ENCODE results near the gene ZBTB46.

ZBTB46 gene

GRCh38 chr20:63810730-63811490, 20.2 kb downstream of the ZBTB46 start:
- DNase-seq (ENCODE audit: insufficient read length, low spot score): no peak
- TF ChIP-seq CTCF (IDR thresholded peaks at IDR 0.05; ENCODE audit: insufficient read depth, missing control alignments): no peak

GRCh38 chr20:63809856-63810255, 21.2 kb downstream of the ZBTB46 start:
- DNase-seq (ENCODE audit: insufficient read length, low spot score) (no peak), FAIRE-seq (no peak)
- no peak for TF ChIP-seq CTCF (IDR thresholded peaks at IDR 0.05; ENCODE audit: insufficient read depth, missing control alignments)

More at GRCh38 chr20:63810730-63811490, 20.2 kb downstream of the ZBTB46 start:
- FAIRE-seq: no peak

GRCh38 chr20:63808964-63809674, 21.9 kb downstream of the ZBTB46 start:
- DNase-seq (ENCODE audit: insufficient read length, low spot score) (no peak), FAIRE-seq (no peak)
- no peak for TF ChIP-seq CTCF (IDR thresholded peaks at IDR 0.05; ENCODE audit: insufficient read depth, missing control alignments)

GRCh38 chr20:63808145-63808724, 22.8 kb downstream of the ZBTB46 start:
- DNase-seq (ENCODE audit: insufficient read length, low spot score) (no peak), FAIRE-seq (no peak)
- TF ChIP-seq CTCF (IDR thresholded peaks at IDR 0.05; ENCODE audit: insufficient read depth, missing control alignments): no peak

DNA sequence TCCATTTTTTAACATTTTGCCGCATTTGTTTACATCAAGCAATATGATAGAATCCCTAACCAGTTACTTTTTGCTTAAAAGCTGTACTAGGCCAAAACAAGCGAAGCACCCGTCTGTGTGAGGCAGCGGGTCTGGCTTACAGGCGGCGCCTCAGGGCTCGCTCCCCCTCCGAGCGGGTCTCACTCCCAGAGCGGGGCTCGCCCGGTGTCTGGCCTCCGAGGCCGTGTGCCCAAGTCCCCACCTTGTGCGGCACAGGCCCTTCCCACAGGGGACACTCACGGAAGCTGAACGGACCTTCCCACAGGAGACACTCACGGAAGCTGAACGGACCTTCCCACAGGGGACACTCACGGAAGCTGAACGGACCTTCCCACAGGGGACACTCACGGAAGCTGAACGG, 23.4 kb downstream of the ZBTB46 start:
- FAIRE-seq (no peak), DNase-seq (ENCODE audit: insufficient read length, low spot score) (no peak)
- TF ChIP-seq CTCF (IDR thresholded peaks at IDR 0.05; ENCODE audit: insufficient read depth, missing control alignments): no peak

- FAIRE-seq: no peak
- no peak for DNase-seq (ENCODE audit: insufficient read length, low spot score)
- TF ChIP-seq CTCF (IDR thresholded peaks at IDR 0.05; ENCODE audit: insufficient read depth, missing control alignments): no peak
Measured at GRCh38 chr20:63804308-63804636, 26.8 kb downstream of the ZBTB46 start.
